HG02870 (cell line): ENCODE measurements around the gene TENM4.

Experiments used
- ATAC-seq: cut with Tn5 transposase; IDR thresholded peaks from one replicate; pipeline ENCODE4 v1.9.1; 2021; ENCODE audit warnings: mild to moderate bottlenecking, moderate library complexity; ENCODE audit not compliant: unreplicated experiment

TENM4 gene

GRCh38 chr11:78954261-78954660 lies 486.6 kb downstream of the TENM4 start:
- no peak for ATAC-seq

- ATAC-seq, result no peak
These were observed 487.9 kb downstream of the TENM4 start for GRCh38 chr11:78952890-78953289.

- no peak for ATAC-seq
These were observed 488.7 kb downstream of the TENM4 start for GRCh38 chr11:78952175-78952574.

GRCh38 chr11:78949976-78950690 lies 490.7 kb downstream of the TENM4 start:
- no peak for ATAC-seq

- no peak for ATAC-seq
These were observed 493.6 kb downstream of the TENM4 start for GRCh38 chr11:78946945-78947902.

- no peak for ATAC-seq
These were observed 497.0 kb downstream of the TENM4 start for GRCh38 chr11:78943841-78944240.

- no peak for ATAC-seq
These were observed 497.7 kb downstream of the TENM4 start for GRCh38 chr11:78943154-78943553.

- no peak for ATAC-seq
These were observed 499.5 kb downstream of the TENM4 start for GRCh38 chr11:78941226-78941851.

- ATAC-seq, result no peak
These were observed 500.2 kb downstream of the TENM4 start for GRCh38 chr11:78940500-78941225.

GRCh38 chr11:78938971-78939370 lies 501.9 kb downstream of the TENM4 start:
- ATAC-seq, result no peak

GRCh38 chr11:78938036-78938435 lies 502.8 kb downstream of the TENM4 start:
- no peak for ATAC-seq

- no peak for ATAC-seq
These were observed 505.3 kb downstream of the TENM4 start for GRCh38 chr11:78935398-78936068.

GRCh38 chr11:78933350-78933749 lies 507.5 kb downstream of the TENM4 start:
- ATAC-seq, result no peak

GRCh38 chr11:78932757-78933156 lies 508.1 kb downstream of the TENM4 start:
- ATAC-seq, result no peak

- ATAC-seq, result no peak
These were observed 508.9 kb downstream of the TENM4 start for GRCh38 chr11:78931891-78932290.

- no peak for ATAC-seq
These were observed 509.9 kb downstream of the TENM4 start for GRCh38 chr11:78930810-78931523.

GRCh38 chr11:78929906-78930220 lies 511.0 kb downstream of the TENM4 start:
- no peak for ATAC-seq

GRCh38 chr11:78929207-78929905 lies 511.5 kb downstream of the TENM4 start:
- ATAC-seq, result no peak

- no peak for ATAC-seq
These were observed 513.3 kb downstream of the TENM4 start for GRCh38 chr11:78927511-78927910.
